Measurements from ENCODE around the gene HRAS. TPM values are rescaled to one million over a fixed set of nuclear protein-coding genes. Genes with fewer than 3 reads are reported as not detected.

The HRAS gene
- total and polyA plus RNA-seq, 2 of the 13 experiments (the other 11 are each of a cell fraction or from before 2014, with no cell fraction given), result 32.9 to 50.0 TPM

- no peak for TF ChIP-seq ATF7 (IDR thresholded peaks at IDR 0.05)
- no peak for TF ChIP-seq ATF7 (CRISPR knock-in tag; IDR thresholded peaks at IDR 0.05)
- peak; percentile 34; the same call in 1 of the 2 replicates for TF ChIP-seq POLR2AphosphoS5 (IDR thresholded peaks at IDR 0.05; ENCODE audit: low read depth, low read length)
- peak; percentile 4; the same call in 1 of the 2 replicates for TF ChIP-seq ZNF879 (CRISPR knock-in tag; IDR thresholded peaks at IDR 0.05)
- 0 out of 2 replicates have a peak, but pooled peaks have one; percentile 27 for TF ChIP-seq SNAPC2 (CRISPR knock-in tag; IDR thresholded peaks at IDR 0.05)
- TF ChIP-seq ZEB1 (IDR thresholded peaks at IDR 0.05; ENCODE audit: insufficient replicate concordance, low read depth), result peak; percentile 98
- TF ChIP-seq ELF3 (CRISPR knock-in tag; IDR thresholded peaks at IDR 0.05), result peak; percentile 66
- no peak for TF ChIP-seq MAF1 (CRISPR knock-in tag; IDR thresholded peaks at IDR 0.05; ENCODE audit: borderline replicate concordance)
- no peak; the same call in 1 of the 2 replicates for TF ChIP-seq GZF1 (CRISPR knock-in tag; IDR thresholded peaks at IDR 0.05)
- no peak for TF ChIP-seq RBM22 (optimal IDR thresholded peaks at IDR 0.05; ENCODE audit: low read length)
- no peak for TF ChIP-seq NCOA5 (CRISPR knock-in tag; IDR thresholded peaks at IDR 0.05)
- no peak for TF ChIP-seq ZNF547 (CRISPR knock-in tag; IDR thresholded peaks at IDR 0.05)
- peak; percentile 100 for TF ChIP-seq ZNF121 (CRISPR knock-in tag; IDR thresholded peaks at IDR 0.05)
- no peak for TF ChIP-seq HMG20B (CRISPR knock-in tag; conservative IDR thresholded peaks at IDR 0.05)
- 0 out of 2 replicates have a peak, but pooled peaks have one; percentile 8 for TF ChIP-seq ZNF275 (CRISPR knock-in tag; IDR thresholded peaks at IDR 0.05; ENCODE audit: borderline replicate concordance)
- no peak for TF ChIP-seq RNF219 (CRISPR knock-in tag; IDR thresholded peaks at IDR 0.05)
- peak; percentile 24; the same call in 1 of the 2 replicates for TF ChIP-seq NFKB2 (CRISPR knock-in tag; IDR thresholded peaks at IDR 0.05; ENCODE audit: borderline replicate concordance)
- peak; percentile 97 for TF ChIP-seq TEAD3 (CRISPR knock-in tag; optimal IDR thresholded peaks at IDR 0.05; ENCODE audit: borderline replicate concordance)
- TF ChIP-seq ARNT2 (CRISPR knock-in tag; IDR thresholded peaks at IDR 0.05; ENCODE audit: low read depth), result no peak
- TF ChIP-seq ZNF691 (CRISPR knock-in tag; IDR thresholded peaks at IDR 0.05; ENCODE audit: borderline replicate concordance, low read depth), result 0 out of 2 replicates have a peak, but pooled peaks have one; percentile 12
- TF ChIP-seq RNF2 (conservative IDR thresholded peaks at IDR 0.05; ENCODE audit: low read depth), result no peak
- peak; percentile 27 for TF ChIP-seq CCAR2 (optimal IDR thresholded peaks at IDR 0.05; ENCODE audit: low read depth, low read length)
- TF ChIP-seq ZNF329 (CRISPR knock-in tag; IDR thresholded peaks at IDR 0.05; ENCODE audit: low read depth), result no peak
- TF ChIP-seq ZNF704 (CRISPR knock-in tag; IDR thresholded peaks at IDR 0.05; ENCODE audit: borderline replicate concordance), result no peak
- no peak for TF ChIP-seq SRSF4 (IDR thresholded peaks at IDR 0.05; ENCODE audit: low read depth, low read length, poor library complexity, severe bottlenecking)
- no peak for TF ChIP-seq RAD51 (IDR thresholded peaks at IDR 0.05; ENCODE audit: borderline replicate concordance)
Observed at GRCh38 chr11:559712-560304, 24.4 kb upstream of the HRAS start (continued).
